Effector memory CD4-positive, alpha-beta T cell (primary cell): ENCODE results near the gene L2HGDH.

Experiments used
- DNase-seq, 3 donors: peaks; one replicate each; pipeline ENCODE4 v3.0.0-alpha.2; 2020
- H3K27ac ChIP-seq: 2 replicates; pipeline ENCODE4 v1.7.0; 2013; ENCODE audit warnings: mild to moderate bottlenecking, low read length, moderate library complexity; ENCODE audit not compliant: insufficient read depth, poor library complexity, severe bottlenecking
- H3K27me3 ChIP-seq: replicated peaks from 2 replicates; pipeline ENCODE4 v1.7.0; 2013; ENCODE audit warnings: mild to moderate bottlenecking, low read length; ENCODE audit not compliant: insufficient read depth, control insufficient read depth, poor library complexity, severe bottlenecking
- H3K36me3 ChIP-seq: 2 replicates; pipeline ENCODE4 v1.7.0; 2013; ENCODE audit warnings: mild to moderate bottlenecking, low read length, moderate library complexity; ENCODE audit not compliant: control insufficient read depth, insufficient read depth
- H3K4me1 ChIP-seq: 2 replicates; pipeline ENCODE4 v1.7.0; 2013; ENCODE audit warnings: low read length, mild to moderate bottlenecking; ENCODE audit not compliant: control insufficient read depth, insufficient read depth, poor library complexity, severe bottlenecking
- H3K4me3 ChIP-seq: 2 replicates; pipeline ENCODE4 v1.7.0; 2013; ENCODE audit warnings: low read length, low read depth, mild to moderate bottlenecking; ENCODE audit not compliant: insufficient read depth, poor library complexity, severe bottlenecking
- H3K9me3 ChIP-seq: 2 replicates; pipeline ENCODE4 v1.7.0; 2013; ENCODE audit warnings: mild to moderate bottlenecking, low read length, moderate library complexity; ENCODE audit not compliant: control insufficient read depth

Gene L2HGDH

GRCh38 chr14:50299585-50299984 is 12.4 kb downstream of the L2HGDH start:
- DNase-seq = no peak
- no peak overlapping the region for H3K4me3 ChIP-seq
- no peaks in the 10 kb centered on the region for H3K9me3 ChIP-seq
- H3K36me3 ChIP-seq = no peaks in the 10 kb centered on the region
- no peak overlapping the region for H3K27ac ChIP-seq
- H3K27me3 ChIP-seq = no peaks in the 10 kb centered on the region
- H3K4me1 ChIP-seq = no peaks in the 10 kb centered on the region

- H3K9me3 ChIP-seq = no peaks in the 10 kb centered on the region
- no peak overlapping the region for H3K4me3 ChIP-seq
- no peaks in the 10 kb centered on the region for H3K4me1 ChIP-seq
- H3K36me3 ChIP-seq = no peaks in the 10 kb centered on the region
- H3K27me3 ChIP-seq = no peaks in the 10 kb centered on the region
- no peak overlapping the region for H3K27ac ChIP-seq
- no peak for DNase-seq
Measured at GRCh38 chr14:50290306-50290705, 21.7 kb downstream of the L2HGDH start.

GRCh38 chr14:50288146-50288545 is 23.9 kb downstream of the L2HGDH start:
- no peaks in the 10 kb centered on the region for H3K9me3 ChIP-seq
- DNase-seq = no peak
- no peak overlapping the region for H3K4me3 ChIP-seq
- no peak overlapping the region for H3K27ac ChIP-seq
- H3K27me3 ChIP-seq = no peaks in the 10 kb centered on the region
- H3K4me1 ChIP-seq = no peaks in the 10 kb centered on the region
- no peaks in the 10 kb centered on the region for H3K36me3 ChIP-seq

GRCh38 chr14:50285861-50286260 is 26.2 kb downstream of the L2HGDH start:
- Histone ChIP-seq H3K9me3 (no peaks in the 10 kb centered on the region), H3K27me3 (no peaks in the 10 kb centered on the region), H3K27ac (no peak overlapping the region), H3K4me3 (no peak overlapping the region), H3K36me3 (no peaks in the 10 kb centered on the region), H3K4me1 (no peaks in the 10 kb centered on the region)
- no peak for DNase-seq

- H3K27me3 ChIP-seq = no peaks in the 10 kb centered on the region
- H3K27ac ChIP-seq = no peak overlapping the region
- DNase-seq = no peak
- H3K4me3 ChIP-seq = no peak overlapping the region
- no peaks in the 10 kb centered on the region for H3K4me1 ChIP-seq
- H3K36me3 ChIP-seq = no peaks in the 10 kb centered on the region
- no peaks in the 10 kb centered on the region for H3K9me3 ChIP-seq
Measured at GRCh38 chr14:50272498-50272897, 39.5 kb downstream of the L2HGDH start.

GRCh38 chr14:50270932-50271331 is 41.1 kb downstream of the L2HGDH start:
- H3K9me3 ChIP-seq = no peaks in the 10 kb centered on the region
- H3K4me1 ChIP-seq = no peaks in the 10 kb centered on the region
- H3K36me3 ChIP-seq = no peaks in the 10 kb centered on the region
- H3K27me3 ChIP-seq = no peaks in the 10 kb centered on the region
- no peak overlapping the region for H3K4me3 ChIP-seq
- H3K27ac ChIP-seq = no peak overlapping the region
- no peak for DNase-seq

GRCh38 chr14:50265029-50265428 is 47.0 kb downstream of the L2HGDH start:
- Histone ChIP-seq H3K4me3 (no peak overlapping the region), H3K27me3 (no peaks in the 10 kb centered on the region), H3K27ac (no peak overlapping the region), H3K36me3 (no peaks in the 10 kb centered on the region), H3K9me3 (no peaks in the 10 kb centered on the region), H3K4me1 (no peaks in the 10 kb centered on the region)
- no peak for DNase-seq

GRCh38 chr14:50263321-50263720 is 48.7 kb downstream of the L2HGDH start:
- Histone ChIP-seq H3K9me3 (no peaks in the 10 kb centered on the region), H3K4me1 (no peaks in the 10 kb centered on the region), H3K36me3 (no peaks in the 10 kb centered on the region), H3K4me3 (no peak overlapping the region), H3K27ac (no peak overlapping the region), H3K27me3 (no peaks in the 10 kb centered on the region)
- DNase-seq = no peak

GRCh38 chr14:50262865-50263264 is 49.2 kb downstream of the L2HGDH start:
- DNase-seq = no peak
- Histone ChIP-seq H3K9me3 (no peaks in the 10 kb centered on the region), H3K4me1 (no peaks in the 10 kb centered on the region)

GRCh38 chr14:50260511-50260910 is 51.5 kb downstream of the L2HGDH start:
- no peaks in the 10 kb centered on the region for H3K4me1 ChIP-seq
- DNase-seq = no peak
- no peak overlapping the region for H3K27ac ChIP-seq
- no peaks in the 10 kb centered on the region for H3K9me3 ChIP-seq
- no peaks in the 10 kb centered on the region for H3K36me3 ChIP-seq
- no peak overlapping the region for H3K4me3 ChIP-seq
- H3K27me3 ChIP-seq = no peaks in the 10 kb centered on the region

More at GRCh38 chr14:50262865-50263264, 49.2 kb downstream of the L2HGDH start:
- no peak overlapping the region for H3K27ac ChIP-seq
- no peak overlapping the region for H3K4me3 ChIP-seq
- no peaks in the 10 kb centered on the region for H3K27me3 ChIP-seq
- H3K36me3 ChIP-seq = no peaks in the 10 kb centered on the region

GRCh38 chr14:50260072-50260471 is 52.0 kb downstream of the L2HGDH start:
- no peaks in the 10 kb centered on the region for H3K9me3 ChIP-seq
- no peak for DNase-seq

More at GRCh38 chr14:50260072-50260471, 52.0 kb downstream of the L2HGDH start:
- no peaks in the 10 kb centered on the region for H3K27me3 ChIP-seq
- H3K4me1 ChIP-seq = no peaks in the 10 kb centered on the region
- no peak overlapping the region for H3K4me3 ChIP-seq
- no peak overlapping the region for H3K27ac ChIP-seq
- H3K36me3 ChIP-seq = no peaks in the 10 kb centered on the region
